SK-N-SH treated with all-trans-retinoic acid at 6 μM for 48 hours (cell line): Measurements from ENCODE around the gene ALPP.

Source experiments
- ATAC-seq: fragments of 200-7000 bp; cut with Tn5 transposase; 3 replicates; pipeline ENCODE4 v1.9.1; 2020; ENCODE audit warnings: mild to moderate bottlenecking, moderate library complexity
- ARNTL ChIP-seq: fragments of 450-650 bp; formaldehyde crosslinking; IDR thresholded peaks from 2 replicates; pipeline ENCODE4 v1.5.0; 2020; ENCODE audit warnings: low read depth, mild to moderate bottlenecking, moderate library complexity, borderline replicate concordance
- BACH2 ChIP-seq: fragments of 250-450 bp; sonication (Bioruptor Pico); IDR thresholded peaks from 2 replicates; pipeline ENCODE4 v1.9.0; 2021; ENCODE audit warnings: mild to moderate bottlenecking, borderline replicate concordance
- CREB5 ChIP-seq: fragments of 250-450 bp; sonication (Bioruptor Pico); IDR thresholded peaks from 2 replicates; pipeline ENCODE4 v1.5.1; 2020; ENCODE audit warnings: low read depth, mild to moderate bottlenecking, moderate library complexity
- CSDC2 ChIP-seq: fragments of 250-450 bp; sonication (Bioruptor Pico); IDR thresholded peaks from 2 replicates; pipeline ENCODE4 v1.5.0; 2020; ENCODE audit warnings: mild to moderate bottlenecking, moderate library complexity
- CSRNP3 ChIP-seq: fragments of 250-450 bp; sonication (Bioruptor Pico); IDR thresholded peaks from 2 replicates; pipeline ENCODE4 v1.5.1; 2021; ENCODE audit warnings: mild to moderate bottlenecking, moderate library complexity
- ESRRG ChIP-seq: fragments of 250-450 bp; sonication (Bioruptor Pico); IDR thresholded peaks from 2 replicates; pipeline ENCODE4 v1.6.1; 2021; ENCODE audit warnings: mild to moderate bottlenecking
- GLIS3 ChIP-seq: fragments of 250-450 bp; sonication (Bioruptor Pico); IDR thresholded peaks from 2 replicates; pipeline ENCODE4 v1.5.0; 2020; ENCODE audit warnings: mild to moderate bottlenecking, moderate library complexity
- ISL1 ChIP-seq: fragments of 250-450 bp; sonication (Bioruptor Pico); IDR thresholded peaks from 2 replicates; pipeline ENCODE4 v2.1.2; 2022; ENCODE audit warnings: mild to moderate bottlenecking, moderate library complexity
- OSR1 ChIP-seq: fragments of 250-450 bp; sonication (Bioruptor Pico); IDR thresholded peaks from 2 replicates; pipeline ENCODE4 v1.8.0; 2022; ENCODE audit warnings: moderate library complexity, mild to moderate bottlenecking, inconsistent platforms
- PPARA ChIP-seq: fragments of 250-450 bp; sonication (Bioruptor Pico); IDR thresholded peaks from 2 replicates; pipeline ENCODE4 v1.5.0; 2020; ENCODE audit warnings: mild to moderate bottlenecking, borderline replicate concordance
- RARB ChIP-seq: fragments of 250-450 bp; sonication (Bioruptor Pico); IDR thresholded peaks from 2 replicates; pipeline ENCODE4 v1.8.0; 2021; ENCODE audit warnings: mild to moderate bottlenecking, moderate library complexity
- TCF4 ChIP-seq: fragments of 250-450 bp; sonication (Bioruptor Pico); IDR thresholded peaks from 2 replicates; pipeline ENCODE4 v1.8.0; 2021; ENCODE audit warnings: mild to moderate bottlenecking, moderate library complexity, borderline replicate concordance
- TOX ChIP-seq: fragments of 250-450 bp; sonication (Bioruptor Pico); IDR thresholded peaks from 2 replicates; pipeline ENCODE4 v1.8.0; 2021; ENCODE audit warnings: mild to moderate bottlenecking, moderate library complexity, borderline replicate concordance
- ZC3H10 ChIP-seq: fragments of 250-450 bp; sonication (Bioruptor Pico); IDR thresholded peaks from 2 replicates; pipeline ENCODE4 v1.5.1; 2021; ENCODE audit warnings: mild to moderate bottlenecking, moderate library complexity
- ZFP3 ChIP-seq: fragments of 250-450 bp; sonication (Bioruptor Pico); IDR thresholded peaks from 2 replicates; pipeline ENCODE4 v1.5.0; 2020; ENCODE audit warnings: mild to moderate bottlenecking, moderate library complexity
- ZFP30 ChIP-seq: fragments of 450-650 bp; formaldehyde crosslinking; IDR thresholded peaks from 2 replicates; pipeline ENCODE4 v1.5.0; 2022; ENCODE audit warnings: mild to moderate bottlenecking, moderate library complexity
- ZNF565 ChIP-seq: fragments of 450-650 bp; formaldehyde crosslinking; conservative IDR thresholded peaks from 2 replicates; pipeline ENCODE4 v1.5.0; 2020; ENCODE audit warnings: low read depth, mild to moderate bottlenecking, moderate library complexity
- ZNF8 ChIP-seq: fragments of 450-650 bp; formaldehyde crosslinking; IDR thresholded peaks from 2 replicates; pipeline ENCODE4 v1.5.0; 2020; ENCODE audit warnings: mild to moderate bottlenecking, moderate library complexity
- TF ChIP-seq, protein P1 (sequence below): fragments of 250-450 bp; sonication (Bioruptor Pico); IDR thresholded peaks from 2 replicates; pipeline ENCODE4 v1.8.0; 2021; ENCODE audit warnings: low read depth, mild to moderate bottlenecking, moderate library complexity, borderline replicate concordance
- TF ChIP-seq, protein P2 (sequence below): fragments of 250-450 bp; sonication (Bioruptor Pico); IDR thresholded peaks from 2 replicates; pipeline ENCODE4 v1.8.0; 2020; ENCODE audit warnings: mild to moderate bottlenecking, moderate library complexity, borderline replicate concordance
- TF ChIP-seq, protein P3 (sequence below): fragments of 250-450 bp; sonication (Bioruptor Pico); IDR thresholded peaks from 2 replicates; pipeline ENCODE4 v1.5.0; 2020; ENCODE audit warnings: mild to moderate bottlenecking, moderate library complexity

ALPP gene

GRCh38 chr2:232340171-232340935, 38.2 kb upstream of the ALPP start:
- TF ChIP-seq, protein P1, sequence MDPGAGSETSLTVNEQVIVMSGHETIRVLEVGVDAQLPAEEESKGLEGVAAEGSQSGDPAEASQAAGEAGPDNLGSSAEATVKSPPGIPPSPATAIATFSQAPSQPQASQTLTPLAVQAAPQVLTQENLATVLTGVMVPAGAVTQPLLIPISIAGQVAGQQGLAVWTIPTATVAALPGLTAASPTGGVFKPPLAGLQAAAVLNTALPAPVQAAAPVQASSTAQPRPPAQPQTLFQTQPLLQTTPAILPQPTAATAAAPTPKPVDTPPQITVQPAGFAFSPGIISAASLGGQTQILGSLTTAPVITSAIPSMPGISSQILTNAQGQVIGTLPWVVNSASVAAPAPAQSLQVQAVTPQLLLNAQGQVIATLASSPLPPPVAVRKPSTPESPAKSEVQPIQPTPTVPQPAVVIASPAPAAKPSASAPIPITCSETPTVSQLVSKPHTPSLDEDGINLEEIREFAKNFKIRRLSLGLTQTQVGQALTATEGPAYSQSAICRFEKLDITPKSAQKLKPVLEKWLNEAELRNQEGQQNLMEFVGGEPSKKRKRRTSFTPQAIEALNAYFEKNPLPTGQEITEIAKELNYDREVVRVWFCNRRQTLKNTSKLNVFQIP (CRISPR knock-in tag): no peak
- TF ChIP-seq ZFP30 (CRISPR knock-in tag): no peak
- TF ChIP-seq ESRRG: no peak
- no peak for TF ChIP-seq RARB (CRISPR knock-in tag)
- TF ChIP-seq ISL1 (CRISPR knock-in tag): no peak
- no peak for TF ChIP-seq ZNF8 (CRISPR knock-in tag)
- no peak for TF ChIP-seq TCF4
- no peak for TF ChIP-seq BACH2
- no peak for ATAC-seq

DNA sequence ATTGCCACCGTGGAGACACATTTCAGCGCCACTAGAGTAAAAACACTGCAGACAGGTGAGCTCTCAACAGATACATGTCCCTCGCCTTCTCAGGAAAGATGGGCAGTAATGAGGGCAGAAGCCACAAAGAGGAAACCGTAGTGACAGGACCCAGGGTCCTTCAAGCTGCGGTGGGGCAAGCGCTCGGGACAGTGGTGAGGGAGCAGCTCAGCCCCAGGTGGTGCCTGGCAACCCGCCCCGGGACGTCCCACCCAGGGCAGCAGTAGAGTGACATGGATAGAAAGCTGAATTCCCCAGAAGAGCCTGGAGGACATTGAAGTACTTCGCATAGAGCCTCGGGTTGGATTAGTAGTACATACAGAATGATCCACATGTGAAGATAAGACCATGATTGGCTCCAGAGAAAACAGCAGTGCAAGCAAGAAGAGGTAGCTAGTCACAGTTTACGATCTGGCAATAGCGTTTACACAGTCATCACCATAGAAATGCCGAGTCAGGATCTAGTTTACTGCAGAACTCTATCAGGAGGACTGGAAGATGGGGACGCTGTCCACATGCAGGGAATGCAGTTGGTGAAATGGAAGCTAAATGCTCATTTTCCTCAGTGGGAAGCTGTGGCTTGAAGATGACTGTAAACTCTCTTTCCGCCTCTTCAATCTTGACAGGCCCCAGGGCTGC, 37.4 kb upstream of the ALPP start:
- ATAC-seq: no peak
- no peak for TF ChIP-seq RARB (CRISPR knock-in tag)
- TF ChIP-seq BACH2: no peak
- TF ChIP-seq ISL1 (CRISPR knock-in tag): no peak
- TF ChIP-seq OSR1 (CRISPR knock-in tag): no peak
- TF ChIP-seq, protein P2, sequence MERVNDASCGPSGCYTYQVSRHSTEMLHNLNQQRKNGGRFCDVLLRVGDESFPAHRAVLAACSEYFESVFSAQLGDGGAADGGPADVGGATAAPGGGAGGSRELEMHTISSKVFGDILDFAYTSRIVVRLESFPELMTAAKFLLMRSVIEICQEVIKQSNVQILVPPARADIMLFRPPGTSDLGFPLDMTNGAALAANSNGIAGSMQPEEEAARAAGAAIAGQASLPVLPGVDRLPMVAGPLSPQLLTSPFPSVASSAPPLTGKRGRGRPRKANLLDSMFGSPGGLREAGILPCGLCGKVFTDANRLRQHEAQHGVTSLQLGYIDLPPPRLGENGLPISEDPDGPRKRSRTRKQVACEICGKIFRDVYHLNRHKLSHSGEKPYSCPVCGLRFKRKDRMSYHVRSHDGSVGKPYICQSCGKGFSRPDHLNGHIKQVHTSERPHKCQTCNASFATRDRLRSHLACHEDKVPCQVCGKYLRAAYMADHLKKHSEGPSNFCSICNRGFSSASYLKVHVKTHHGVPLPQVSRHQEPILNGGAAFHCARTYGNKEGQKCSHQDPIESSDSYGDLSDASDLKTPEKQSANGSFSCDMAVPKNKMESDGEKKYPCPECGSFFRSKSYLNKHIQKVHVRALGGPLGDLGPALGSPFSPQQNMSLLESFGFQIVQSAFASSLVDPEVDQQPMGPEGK (CRISPR knock-in tag): no peak
- TF ChIP-seq ARNTL (CRISPR knock-in tag): no peak
- TF ChIP-seq ZNF565 (CRISPR knock-in tag): no peak
- TF ChIP-seq CSDC2: no peak
- no peak for TF ChIP-seq ESRRG
- TF ChIP-seq ZFP3 (CRISPR knock-in tag): no peak
- no peak for TF ChIP-seq CSRNP3
- TF ChIP-seq PPARA: no peak
- no peak for TF ChIP-seq CREB5 (CRISPR knock-in tag)
- no peak for TF ChIP-seq ZC3H10
- no peak for TF ChIP-seq GLIS3
- TF ChIP-seq, protein P3, sequence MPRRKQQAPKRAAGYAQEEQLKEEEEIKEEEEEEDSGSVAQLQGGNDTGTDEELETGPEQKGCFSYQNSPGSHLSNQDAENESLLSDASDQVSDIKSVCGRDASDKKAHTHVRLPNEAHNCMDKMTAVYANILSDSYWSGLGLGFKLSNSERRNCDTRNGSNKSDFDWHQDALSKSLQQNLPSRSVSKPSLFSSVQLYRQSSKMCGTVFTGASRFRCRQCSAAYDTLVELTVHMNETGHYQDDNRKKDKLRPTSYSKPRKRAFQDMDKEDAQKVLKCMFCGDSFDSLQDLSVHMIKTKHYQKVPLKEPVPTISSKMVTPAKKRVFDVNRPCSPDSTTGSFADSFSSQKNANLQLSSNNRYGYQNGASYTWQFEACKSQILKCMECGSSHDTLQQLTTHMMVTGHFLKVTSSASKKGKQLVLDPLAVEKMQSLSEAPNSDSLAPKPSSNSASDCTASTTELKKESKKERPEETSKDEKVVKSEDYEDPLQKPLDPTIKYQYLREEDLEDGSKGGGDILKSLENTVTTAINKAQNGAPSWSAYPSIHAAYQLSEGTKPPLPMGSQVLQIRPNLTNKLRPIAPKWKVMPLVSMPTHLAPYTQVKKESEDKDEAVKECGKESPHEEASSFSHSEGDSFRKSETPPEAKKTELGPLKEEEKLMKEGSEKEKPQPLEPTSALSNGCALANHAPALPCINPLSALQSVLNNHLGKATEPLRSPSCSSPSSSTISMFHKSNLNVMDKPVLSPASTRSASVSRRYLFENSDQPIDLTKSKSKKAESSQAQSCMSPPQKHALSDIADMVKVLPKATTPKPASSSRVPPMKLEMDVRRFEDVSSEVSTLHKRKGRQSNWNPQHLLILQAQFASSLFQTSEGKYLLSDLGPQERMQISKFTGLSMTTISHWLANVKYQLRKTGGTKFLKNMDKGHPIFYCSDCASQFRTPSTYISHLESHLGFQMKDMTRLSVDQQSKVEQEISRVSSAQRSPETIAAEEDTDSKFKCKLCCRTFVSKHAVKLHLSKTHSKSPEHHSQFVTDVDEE (CRISPR knock-in tag): no peak

DNA sequence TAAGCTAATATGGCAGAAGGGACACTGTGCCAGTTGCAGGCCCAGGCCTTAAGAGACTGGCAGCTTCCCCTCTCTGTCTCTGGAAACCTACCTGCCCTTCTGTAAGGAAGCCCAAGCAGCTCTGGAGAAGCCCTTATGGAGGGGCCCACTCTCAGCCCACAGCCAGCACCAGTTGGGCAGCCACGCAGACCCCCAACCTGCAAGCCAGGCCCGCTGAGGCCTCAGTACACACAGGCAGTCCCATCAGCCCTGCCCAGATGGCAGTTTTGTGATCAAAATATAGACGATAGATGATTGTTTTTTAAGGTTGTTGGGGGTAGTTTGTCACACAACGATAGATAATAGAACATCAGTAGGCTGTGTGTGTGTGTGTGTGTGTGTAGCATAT, 36.8 kb upstream of the ALPP start:
- TF ChIP-seq ZFP30 (CRISPR knock-in tag) (no peak), TOX (CRISPR knock-in tag) (no peak), GLIS3 (no peak), BACH2 (no peak)
- ATAC-seq: no peak
